ENCODE measurements around the gene KIF1C. TPM values are rescaled to one million over a fixed set of nuclear protein-coding genes. Genes with fewer than 3 reads are reported as not detected.

The KIF1C gene
- 100 to 1,000 TPM; 327 to 543 (median 393) TPM for total RNA-seq

DNA sequence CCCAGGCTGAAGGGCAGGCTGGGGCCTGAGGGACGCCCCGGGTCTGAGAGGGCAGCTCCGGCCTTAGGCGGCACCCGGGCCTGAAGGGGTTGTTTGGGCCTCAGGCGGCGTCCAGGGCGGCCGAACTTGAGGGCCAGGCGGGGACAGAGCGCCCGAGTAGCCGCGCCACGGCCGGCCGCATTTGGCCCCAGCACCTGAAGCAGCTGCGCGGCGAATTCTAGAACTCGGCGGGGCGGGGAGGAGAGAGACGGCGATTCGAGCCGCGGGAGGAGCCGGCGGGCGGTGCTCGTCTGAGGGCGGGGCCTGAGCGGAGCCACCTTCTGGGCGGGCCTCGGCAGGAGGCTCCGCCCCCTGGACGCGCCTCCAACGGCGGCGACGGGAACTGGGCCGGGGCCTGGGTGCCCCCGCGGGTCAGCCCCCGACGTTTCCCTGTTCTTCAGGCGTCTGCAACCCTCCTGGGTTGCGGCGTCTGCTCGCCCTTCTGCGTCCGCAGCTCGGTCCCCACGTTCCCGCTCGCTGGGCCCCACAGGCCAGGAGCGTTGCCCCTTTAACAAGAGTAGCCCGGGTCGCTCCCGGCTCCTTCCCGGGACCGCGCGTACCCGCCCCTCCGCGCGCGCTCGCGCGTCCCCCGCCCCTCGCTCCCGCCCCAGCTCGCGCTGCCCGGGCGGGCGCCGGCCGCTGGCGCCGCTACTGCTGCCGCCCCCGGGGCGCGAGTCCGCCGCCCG lies at the start of gene KIF1C, which contains the start of gene INCA1:
KIF1C (plus strand) TSS at position 649 of the 725 bp plus-strand sequence. CDS start 2,297 bp downstream, outside the sequence.
INCA1 (minus strand) TSS at position 221 of the 725 bp plus-strand sequence. CDS start 3,085 bp downstream, outside the sequence.
- DNase-seq, result peak; percentile 93 to 94
- in situ Hi-C loops (cut with MboI; ENCODE audit: low sequenced_read_pairs in 4 of 4), result no loop called here
- Histone ChIP-seq H3K27me3 (no peaks in the 10 kb centered on the region), H3K4me3 (peak within 1 kb of the TSS; percentile 80 to 99 (median 96)), H3K27ac (peak within 1 kb of the TSS; percentile 98 to 99 (median 99)), H3K9me3 (no peaks in the 10 kb centered on the region), H3K4me1 (peaks cover 38 to 40% of the 10 kb centered on the region in 2 donors), H3K36me3 (peaks cover 0 to 15% of the 10 kb centered on the region in 2 donors)
- intact Hi-C loops (cut with DNase I; ENCODE audit: low total_unique reads), result loop anchor here (2.0 kb wide), 1 partner anchor 201 kb away; the partner anchor contains the start of gene PSMB6
- ATAC-seq, result peak; percentile 62 to 68
- TF ChIP-seq, protein P1, sequence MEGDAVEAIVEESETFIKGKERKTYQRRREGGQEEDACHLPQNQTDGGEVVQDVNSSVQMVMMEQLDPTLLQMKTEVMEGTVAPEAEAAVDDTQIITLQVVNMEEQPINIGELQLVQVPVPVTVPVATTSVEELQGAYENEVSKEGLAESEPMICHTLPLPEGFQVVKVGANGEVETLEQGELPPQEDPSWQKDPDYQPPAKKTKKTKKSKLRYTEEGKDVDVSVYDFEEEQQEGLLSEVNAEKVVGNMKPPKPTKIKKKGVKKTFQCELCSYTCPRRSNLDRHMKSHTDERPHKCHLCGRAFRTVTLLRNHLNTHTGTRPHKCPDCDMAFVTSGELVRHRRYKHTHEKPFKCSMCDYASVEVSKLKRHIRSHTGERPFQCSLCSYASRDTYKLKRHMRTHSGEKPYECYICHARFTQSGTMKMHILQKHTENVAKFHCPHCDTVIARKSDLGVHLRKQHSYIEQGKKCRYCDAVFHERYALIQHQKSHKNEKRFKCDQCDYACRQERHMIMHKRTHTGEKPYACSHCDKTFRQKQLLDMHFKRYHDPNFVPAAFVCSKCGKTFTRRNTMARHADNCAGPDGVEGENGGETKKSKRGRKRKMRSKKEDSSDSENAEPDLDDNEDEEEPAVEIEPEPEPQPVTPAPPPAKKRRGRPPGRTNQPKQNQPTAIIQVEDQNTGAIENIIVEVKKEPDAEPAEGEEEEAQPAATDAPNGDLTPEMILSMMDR (IDR thresholded peaks at IDR 0.05 in 4 of 5, conservative IDR thresholded peaks at IDR 0.05 in 1 of 5), result peak in 2 of 5 experiments; percentile 37 to 47
- peak; percentile 86 to 88 for TF ChIP-seq POLR2A (IDR thresholded peaks at IDR 0.05)

DNA sequence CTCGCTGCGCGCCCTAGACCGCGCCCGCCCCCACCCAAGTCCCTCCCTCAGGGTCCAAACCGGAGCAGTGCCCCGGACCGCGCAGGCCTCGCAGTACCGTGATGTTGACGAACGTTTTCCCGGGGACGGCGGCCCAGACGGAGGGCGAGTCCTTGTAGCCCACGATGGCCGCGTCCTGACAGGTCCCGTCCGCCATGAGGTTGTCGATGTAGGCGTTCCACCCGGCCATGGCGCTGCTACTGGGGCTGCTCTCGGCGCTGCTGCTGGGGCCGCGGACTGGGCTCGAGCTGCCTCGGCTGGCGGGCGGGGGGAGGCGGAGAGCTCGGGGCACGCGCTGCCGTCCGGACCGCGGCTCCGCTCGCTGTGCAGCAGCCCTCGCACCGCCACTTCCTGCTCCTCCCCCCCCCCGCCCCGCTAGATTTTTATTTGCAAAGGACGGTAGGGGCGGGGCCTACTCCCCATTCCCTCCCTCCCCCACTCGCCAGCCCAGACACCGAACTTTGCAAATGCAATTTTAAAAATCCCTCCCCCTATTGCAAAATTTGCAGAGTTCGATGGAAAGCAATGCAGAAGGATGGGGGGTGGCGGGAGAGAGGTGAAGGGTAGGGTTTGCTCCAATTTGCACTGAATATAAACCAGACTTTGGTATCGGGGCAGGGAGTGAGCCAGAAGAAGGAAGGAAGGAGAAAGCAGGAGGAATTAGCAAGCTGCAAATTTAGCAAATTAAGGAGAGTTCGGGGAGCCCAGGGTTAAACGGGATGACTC lies 49.4 kb upstream of the KIF1C start, which contains the start of gene PFN1:
PFN1 (minus strand) TSS at position 365 of the 765 bp plus-strand sequence; CDS start at position 229, 136 bp downstream.
- no peaks in the 10 kb centered on the region for H3K27me3 ChIP-seq
- peaks cover 0 to 27% of the 10 kb centered on the region in 2 donors for H3K36me3 ChIP-seq
- peaks cover 52 to 58% of the 10 kb centered on the region in 2 donors for H3K4me1 ChIP-seq
- DNase-seq, result peak; percentile 86 to 92
- intact Hi-C loops (cut with DNase I; ENCODE audit: low total_unique reads) (loop anchor here (1.0 kb wide), 1 partner anchor 52 kb away; no protein-coding TSS in a partner anchor), in situ Hi-C loops (cut with MboI; ENCODE audit: low sequenced_read_pairs in 4 of 4) (no loop called here)
- ATAC-seq, result peak; percentile 47 to 64
- no peaks in the 10 kb centered on the region for H3K9me3 ChIP-seq
- peak within 1 kb of the TSS; percentile 96 to 100 (median 98) for H3K27ac ChIP-seq
- H3K4me3 ChIP-seq, result peak within 1 kb of the TSS; percentile 85 to 99 (median 96)
- TF ChIP-seq POLR2A (IDR thresholded peaks at IDR 0.05), result peak; percentile 91 to 96
- TF ChIP-seq, protein P1 (IDR thresholded peaks at IDR 0.05 in 4 of 5, conservative IDR thresholded peaks at IDR 0.05 in 1 of 5), result no peak

DNA sequence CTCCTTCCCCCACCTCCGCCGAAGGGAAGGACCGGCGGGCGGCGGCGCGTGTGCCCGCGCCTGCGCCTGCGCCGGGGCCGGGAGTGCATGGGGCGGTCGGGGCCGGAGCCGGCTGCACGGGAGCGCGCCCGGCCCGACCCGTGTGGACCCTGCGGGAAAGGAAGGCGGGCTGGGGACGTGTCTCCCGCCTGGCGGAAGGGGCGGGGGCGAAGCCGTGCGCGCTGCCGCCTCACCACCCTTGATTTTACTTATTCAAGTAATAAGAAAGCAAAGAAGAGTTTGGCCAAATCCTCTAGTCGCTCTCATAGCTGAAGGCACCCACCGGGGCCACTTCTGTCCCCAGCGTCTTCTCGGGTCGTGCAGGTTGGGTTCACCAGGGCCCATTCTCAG lies 48.8 kb upstream of the KIF1C start:
- Histone ChIP-seq H3K4me3 (peak overlapping the region; percentile 85 to 99 (median 96)), H3K9me3 (no peaks in the 10 kb centered on the region), H3K27me3 (no peaks in the 10 kb centered on the region), H3K27ac (peak overlapping the region; percentile 96 to 100 (median 98)), H3K4me1 (peaks cover 58 to 64% of the 10 kb centered on the region in 2 donors), H3K36me3 (peaks cover 0 to 22% of the 10 kb centered on the region in 2 donors)
- ATAC-seq (peak; percentile 47 to 53), DNase-seq (peak; percentile 71 to 86)
- intact Hi-C loops (cut with DNase I; ENCODE audit: low total_unique reads) (loop anchor here (1.0 kb wide), 2 partner anchors 18 to 51 kb away; partner anchors contain the start of gene SPAG7), in situ Hi-C loops (cut with MboI; ENCODE audit: low sequenced_read_pairs in 4 of 4) (no loop called here)
- TF ChIP-seq POLR2A (IDR thresholded peaks at IDR 0.05), result peak; percentile 15 to 78
- TF ChIP-seq, protein P1 (IDR thresholded peaks at IDR 0.05 in 4 of 5, conservative IDR thresholded peaks at IDR 0.05 in 1 of 5), result no peak

DNA sequence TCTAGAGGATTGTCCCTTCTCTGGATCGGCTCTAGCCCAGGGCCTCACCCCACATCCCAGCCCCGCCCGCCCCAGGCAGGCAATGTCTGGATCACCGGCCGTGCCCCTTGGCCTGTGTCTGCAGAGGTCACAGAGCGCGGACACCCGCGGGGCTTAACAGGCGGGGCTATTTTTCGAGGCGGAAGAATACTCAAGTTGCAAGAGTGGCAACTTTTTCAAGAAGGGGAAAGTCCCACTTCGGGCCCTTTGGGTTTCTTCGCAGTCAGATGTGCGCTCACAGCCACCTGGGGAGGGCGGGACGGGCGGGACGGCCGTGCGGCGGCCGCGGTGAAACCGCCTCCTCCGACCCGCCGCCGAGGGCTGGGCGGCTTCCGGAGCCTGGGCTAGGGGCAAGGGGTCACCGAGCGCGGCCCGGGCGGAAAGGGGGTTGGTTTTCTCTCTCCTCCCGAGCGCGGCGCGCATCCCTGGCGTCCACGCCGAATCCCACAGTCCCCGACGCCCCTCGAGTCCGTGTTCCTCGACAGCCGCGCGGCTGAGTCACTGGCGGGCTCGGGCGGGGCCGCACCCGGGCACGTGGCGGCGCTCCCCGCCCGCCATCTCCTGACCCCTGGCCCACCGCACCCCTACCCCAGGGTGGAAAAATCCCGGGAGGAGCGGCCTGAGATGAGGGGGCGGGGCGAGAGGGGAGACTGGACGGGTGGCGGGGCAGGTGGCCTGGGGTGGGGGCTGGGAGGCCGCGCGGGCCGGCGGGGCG lies 48.3 kb upstream of the KIF1C start:
- intact Hi-C loops (cut with DNase I; ENCODE audit: low total_unique reads), result loop anchor here (1.0 to 5.0 kb wide), 2 partner anchors 18 to 1032 kb away; partner anchors contain the start of genes P2RX1 and SPAG7
- Histone ChIP-seq H3K9me3 (no peaks in the 10 kb centered on the region), H3K4me3 (peak overlapping the region; percentile 85 to 99 (median 96)), H3K4me1 (peaks cover 62 to 67% of the 10 kb centered on the region in 2 donors), H3K27me3 (no peaks in the 10 kb centered on the region), H3K36me3 (peaks cover 0 to 22% of the 10 kb centered on the region in 2 donors), H3K27ac (peak overlapping the region; percentile 96 to 100 (median 98))
- in situ Hi-C loops (cut with MboI; ENCODE audit: low sequenced_read_pairs in 4 of 4), result no loop called here
- TF ChIP-seq, protein P1 (IDR thresholded peaks at IDR 0.05 in 4 of 5, conservative IDR thresholded peaks at IDR 0.05 in 1 of 5), result no peak
- peak; percentile 36 to 45 for TF ChIP-seq POLR2A (IDR thresholded peaks at IDR 0.05)
- ATAC-seq, result peak; percentile 11 to 12
- DNase-seq, result peak; percentile 79 to 89

Measured in gastrocnemius medialis (tissue), 4 donors.